Breast epithelium (tissue), 3 donors: ENCODE results near the gene NRG3.

Experiments used
- CTCF ChIP-seq, 3 donors: fragments of 450-650 bp; IDR thresholded peaks; one replicate each; pipeline ENCODE4 v1.5.1; 2016 to 2017; ENCODE audit warnings: antibody characterized with exemption in 3 of 3, mild to moderate bottlenecking in 3 of 3, moderate library complexity in 3 of 3
- POLR2A ChIP-seq: fragments of 450-650 bp; IDR thresholded peaks from one replicate; pipeline ENCODE4 v1.6.1; 2016; ENCODE audit warnings: antibody characterized with exemption, mild to moderate bottlenecking, moderate library complexity
- POLR2AphosphoS5 ChIP-seq, 3 donors: sonication (generic); formaldehyde crosslinking; IDR thresholded peaks; one replicate each; pipeline ENCODE4 v1.6.1; 2017; ENCODE audit warnings: antibody characterized with exemption in 3 of 3

GRCh38 chr10:82653244-82654155 lies 778.5 kb downstream of the NRG3 start:
- no peak for TF ChIP-seq POLR2AphosphoS5 (IDR thresholded peaks at IDR 0.05)
- TF ChIP-seq CTCF (IDR thresholded peaks at IDR 0.05): no peak
- TF ChIP-seq POLR2A: no peak
